IMR-90 (cell line): ENCODE measurements around the gene THYN1. TPM values are rescaled to one million over a fixed set of nuclear protein-coding genes. Genes with fewer than 3 reads are reported as not detected.

Experiments used
- ATAC-seq: fragments of 200-7000 bp; cut with Tn5 transposase; 2 replicates; pipeline ENCODE4 v1.9.1; 2020; ENCODE audit warnings: low read depth, mild to moderate bottlenecking, moderate library complexity
- BruUV-seq: library from RNA; stranded (reverse); fragments of 400-500 nt; replicated peaks from 2 replicates; lab custom pipeline; 2021; lab: Mats Ljungman, UMichigan
- CTCF ChIA-PET: fragments of 300-600 bp; formaldehyde crosslinking; extraction: SDS; loops from one replicate; lab custom pipeline; 2021; ENCODE audit warnings: antibody characterized with exemption; lab: Yijun Ruan, JAX
- POLR2A ChIA-PET: fragments of 300-600 bp; sonication (Branson Sonifier 250); formaldehyde crosslinking; loops from one replicate; lab custom pipeline; 2022; ENCODE audit warnings: antibody characterized with exemption; ENCODE audit not compliant: unreplicated experiment; lab: Charles Lee
- DNase-seq: peaks from one replicate; pipeline ENCODE4 v3.0.0; 2013
- H2AFZ ChIP-seq: replicated peaks from 2 replicates; pipeline ENCODE3; 2013; ENCODE audit warnings: low read length, mild to moderate bottlenecking; ENCODE audit not compliant: poor library complexity
- H2AK5ac ChIP-seq: 2 replicates; pipeline ENCODE4 v1.6.1; 2013; ENCODE audit warnings: low read depth, low read length, inconsistent platforms
- H2AK9ac ChIP-seq: replicated peaks from 2 replicates; pipeline ENCODE3; 2013; ENCODE audit warnings: mild to moderate bottlenecking, low read depth, low read length, moderate library complexity; ENCODE audit not compliant: poor library complexity
- H2BK120ac ChIP-seq: 2 replicates; pipeline ENCODE4 v1.6.1; 2013; ENCODE audit warnings: low read depth, low read length, inconsistent platforms
- H2BK15ac ChIP-seq: 3 replicates; pipeline ENCODE4 v1.6.1; 2013; ENCODE audit warnings: low read depth, low read length, inconsistent platforms
- H2BK20ac ChIP-seq: 2 replicates; pipeline ENCODE4 v1.6.1; 2013; ENCODE audit warnings: low read depth, mild to moderate bottlenecking, inconsistent platforms, low read length, moderate library complexity
- H2BK5ac ChIP-seq: 2 replicates; pipeline ENCODE4 v1.6.1; 2013; ENCODE audit warnings: mild to moderate bottlenecking, low read depth, low read length, inconsistent platforms; ENCODE audit not compliant: poor library complexity, severe bottlenecking
- H3K14ac ChIP-seq: replicated peaks from 2 replicates; pipeline ENCODE4 v1.6.1; 2013; ENCODE audit warnings: low read depth, low read length, inconsistent platforms
- H3K18ac ChIP-seq: 2 replicates; pipeline ENCODE4 v1.6.1; 2013; ENCODE audit warnings: low read depth, low read length, control low read depth
- H3K23ac ChIP-seq: 2 replicates; pipeline ENCODE4 v1.6.1; 2013; ENCODE audit warnings: low read depth, low read length, inconsistent platforms
- H3K27ac ChIP-seq: 2 replicates; pipeline ENCODE4 v1.5.1; 2013; ENCODE audit warnings: mild to moderate bottlenecking, control low read depth, low read length; ENCODE audit not compliant: insufficient read depth
- H3K27me3 ChIP-seq: 2 replicates; pipeline ENCODE4 v1.6.1; 2013; ENCODE audit warnings: low read length; ENCODE audit not compliant: control insufficient read depth, insufficient read depth
- H3K36me3 ChIP-seq: 2 replicates; pipeline ENCODE4 v1.6.1; 2013; ENCODE audit warnings: low read length, mixed read lengths; ENCODE audit not compliant: control insufficient read depth, insufficient read depth
- H3K4ac ChIP-seq: 2 replicates; pipeline ENCODE4 v1.6.1; 2013; ENCODE audit warnings: low read depth, low read length, inconsistent platforms
- H3K4me1 ChIP-seq: 2 replicates; pipeline ENCODE4 v1.6.1; 2013; ENCODE audit warnings: low read length, mixed read lengths; ENCODE audit not compliant: control insufficient read depth, insufficient read depth
- H3K4me2 ChIP-seq: 2 replicates; pipeline ENCODE4 v1.6.1; 2013; ENCODE audit warnings: low read depth, mild to moderate bottlenecking, control low read depth, low read length, moderate library complexity
- H3K4me3 ChIP-seq: 2 replicates; pipeline ENCODE4 v1.5.1; 2013; ENCODE audit warnings: low read depth, mild to moderate bottlenecking, control low read depth, low read length, moderate library complexity; ENCODE audit not compliant: insufficient read depth
- H3K56ac ChIP-seq: 2 replicates; pipeline ENCODE4 v1.6.1; 2013; ENCODE audit warnings: low read length, inconsistent platforms; ENCODE audit not compliant: insufficient read depth; ENCODE audit errors: extremely low read depth
- H3K79me1 ChIP-seq, 2 experiments: 2 replicates each; pipeline ENCODE4 v1.6.1; 2013; ENCODE audit warnings: low read length in 2 of 2, inconsistent platforms in 1 of 2, low read depth in 1 of 2
- H3K9ac ChIP-seq: 2 replicates; pipeline ENCODE4 v1.6.1; 2013; ENCODE audit warnings: low read depth, low read length, control low read depth
- H3K9me1 ChIP-seq: 2 replicates; pipeline ENCODE4 v1.6.1; 2013; ENCODE audit warnings: low read length, inconsistent platforms; ENCODE audit not compliant: insufficient read depth
- H3K9me3 ChIP-seq: 2 replicates; pipeline ENCODE4 v1.6.1; 2013; ENCODE audit warnings: low read length; ENCODE audit not compliant: control insufficient read depth, insufficient read depth
- H4K20me1 ChIP-seq: 2 replicates; pipeline ENCODE4 v1.6.1; 2013; ENCODE audit warnings: low read length, inconsistent platforms; ENCODE audit not compliant: insufficient read depth
- H4K5ac ChIP-seq: 2 replicates; pipeline ENCODE4 v1.6.1; 2013; ENCODE audit warnings: mild to moderate bottlenecking, low read depth, low read length, control low read depth
- H4K8ac ChIP-seq, 2 experiments: 2 replicates each; pipeline ENCODE4 v1.6.1; 2013; ENCODE audit warnings: low read depth in 2 of 2, low read length in 2 of 2, control low read depth in 1 of 2, inconsistent platforms in 1 of 2
- H4K91ac ChIP-seq: 2 replicates; pipeline ENCODE4 v1.6.1; 2013; ENCODE audit warnings: low read depth, low read length, inconsistent platforms; ENCODE audit not compliant: insufficient read depth
- BHLHE40 ChIP-seq: fragments of 150-350 bp; IDR thresholded peaks from 2 replicates; pipeline ENCODE4 v1.6.1; 2016; ENCODE audit warnings: mild to moderate bottlenecking, low read depth, low read length
- CEBPB ChIP-seq: IDR thresholded peaks from 2 replicates; pipeline ENCODE4 v1.6.1; 2012; ENCODE audit warnings: low read depth, low read length, improper control_type of control experiment
- FOS ChIP-seq: fragments of 150-350 bp; IDR thresholded peaks from 2 replicates; pipeline ENCODE4 v1.6.1; 2016; ENCODE audit warnings: low read depth, low read length
- MAFK ChIP-seq: IDR thresholded peaks from 2 replicates; pipeline ENCODE4 v1.6.1; 2012; ENCODE audit warnings: low read depth, low read length, improper control_type of control experiment
- MAZ ChIP-seq: IDR thresholded peaks from 2 replicates; pipeline ENCODE4 v1.6.1; 2012; ENCODE audit warnings: low read depth, mild to moderate bottlenecking, low read length, improper control_type of control experiment, moderate library complexity, borderline replicate concordance
- MXI1 ChIP-seq: IDR thresholded peaks from 2 replicates; pipeline ENCODE4 v1.6.1; 2012; ENCODE audit warnings: low read depth, mild to moderate bottlenecking, low read length, moderate library complexity, borderline replicate concordance
- NFE2L2 ChIP-seq: fragments of 150-350 bp; IDR thresholded peaks from 2 replicates; pipeline ENCODE4 v1.6.1; 2016; ENCODE audit warnings: low read depth, mild to moderate bottlenecking, low read length
- RAD21 ChIP-seq: IDR thresholded peaks from 2 replicates; pipeline ENCODE4 v1.6.1; 2012; ENCODE audit warnings: low read length, improper control_type of control experiment
- SMC3 ChIP-seq: fragments of 150-350 bp; IDR thresholded peaks from 2 replicates; pipeline ENCODE4 v1.6.1; 2016; ENCODE audit warnings: low read depth, mild to moderate bottlenecking, antibody characterized with exemption, low read length, moderate library complexity
- WGBS, 2 experiments: methylation state at CpG; one replicate each; pipeline versions ENCODE4 v1.1.5 to v1.1.7; 2013; ENCODE audit warnings: missing lambda C conversion rate in 2 of 2; ENCODE audit not compliant: insufficient read length in 1 of 2; ENCODE audit errors: extremely low coverage in 2 of 2; 5-methylcytosine and 5-hydroxymethylcytosine counted together
- dilution Hi-C: fragments of 300-500 bp; cut with HindIII; formaldehyde crosslinking; loops from one replicate; pipeline ENCODE4 v1.14.3; 2018; ENCODE audit warnings: low sequenced_read_pairs; ENCODE audit not compliant: unreplicated experiment
- in situ Hi-C: fragments of 300-500 bp; cut with MboI; formaldehyde crosslinking; loops from 3 replicates; pipeline ENCODE4 v1.14.3; 2019; ENCODE audit warnings: low sequenced_read_pairs, inconsistent platforms, mixed read lengths
- intact Hi-C: fragments of 100-400 bp; cut with micrococcal nuclease; formaldehyde crosslinking; loops from 2 replicates; pipeline ENCODE4 v1.10.0; 2022
- polyA plus RNA-seq, 3 experiments: library from polyadenylated mRNA; depleted of rRNA; stranded (reverse); fragments of >200 nt; gene quantifications; 2 replicates each; pipeline ENCODE4 v1.2.3, GENCODE V29; 2012; ENCODE audit warnings: low replicate concordance in 1 of 3
- total RNA-seq: library from RNA; depleted of rRNA; stranded (reverse); fragments of >200 nt; gene quantifications from 2 replicates; pipeline ENCODE4 v1.2.3, GENCODE V29; 2012

THYN1 gene
- total and polyA plus RNA-seq, 2 of the 4 experiments (the other 2 are of a cell fraction): 43.1 to 72.1 TPM

- no peak overlapping the region for H2BK20ac ChIP-seq
Observed at GRCh38 chr11:134250675-134251074, 2.5 kb downstream of the THYN1 start.

More at GRCh38 chr11:134250675-134251074, 2.5 kb downstream of the THYN1 start:
- ATAC-seq (no peak), DNase-seq (no peak)
- H3K9ac ChIP-seq: no peak overlapping the region
- no peak overlapping the region for H4K91ac ChIP-seq
- H3K18ac ChIP-seq: no peak overlapping the region
- no peak overlapping the region for H3K4ac ChIP-seq
- TF ChIP-seq BHLHE40: no peak
- no peak for TF ChIP-seq CEBPB
- TF ChIP-seq MXI1: no peak
- TF ChIP-seq MAFK: no peak
- no peak for TF ChIP-seq SMC3
- no peak for TF ChIP-seq NFE2L2
- TF ChIP-seq MAZ: no peak
- no peak for TF ChIP-seq FOS
- no peak for TF ChIP-seq RAD21
- no peak overlapping the region for H4K5ac ChIP-seq
- H3K9me3 ChIP-seq: no peaks in the 10 kb centered on the region
- no peak overlapping the region for H3K4me2 ChIP-seq
- H2AK5ac ChIP-seq: no peak overlapping the region
- ChIA-PET CTCF (no interaction called here), POLR2A (no interaction called here)
- no peaks in the 10 kb centered on the region for H4K20me1 ChIP-seq
- H4K8ac ChIP-seq: no peak overlapping the region
- no peak overlapping the region for H2AK9ac ChIP-seq
- dilution Hi-C loops (no loop called here), intact Hi-C loops (loop anchor here (10.0 kb wide), 1 partner anchor 206 kb away; no protein-coding TSS in a partner anchor), in situ Hi-C loops (loop anchor here (10.0 kb wide), 1 partner anchor 206 kb away; no protein-coding TSS in a partner anchor)
- H3K4me1 ChIP-seq: no peaks in the 10 kb centered on the region; the same call in 1 of the 2 replicates
- no TSS peak for BruUV-seq
- H2AFZ ChIP-seq: no peak overlapping the region
- H3K36me3 ChIP-seq: peaks cover 33% of the 10 kb centered on the region
- H2BK120ac ChIP-seq: no peak overlapping the region
- H3K23ac ChIP-seq: no peak overlapping the region
- peaks cover 6 to 23% of the 10 kb centered on the region in 2 experiments; a peak in 3 of 4 replicates for H3K79me1 ChIP-seq
- H2BK5ac ChIP-seq: no peak overlapping the region
- no peak overlapping the region for H2BK15ac ChIP-seq
- H3K14ac ChIP-seq: no peak overlapping the region
- no peak overlapping the region for H3K4me3 ChIP-seq
- H3K9me1 ChIP-seq: no peaks in the 10 kb centered on the region; the same call in 1 of the 2 replicates
- H3K56ac ChIP-seq: no peak overlapping the region
- no peak overlapping the region for H3K27ac ChIP-seq
- H3K27me3 ChIP-seq: no peaks in the 10 kb centered on the region
- WGBS, 2 experiments: 100% methylated on average over 1 of the region's 2 CpGs; no CpG with 5 or more reads in 1 of the 2 experiments
